CD1c-positive myeloid dendritic cell (primary cell): ENCODE data around the gene CGREF1.

Experiments
- DNase-seq: peaks from one replicate; pipeline ENCODE4 v3.0.0-alpha.2; 2016; ENCODE audit errors: extremely low spot score

Gene CGREF1

GRCh38 chr2:27074738-27075565 is 44.0 kb downstream of the CGREF1 start:
- DNase-seq: peak; percentile 40

- DNase-seq: no peak
Measured at GRCh38 chr2:27073782-27074181, 45.1 kb downstream of the CGREF1 start.

GRCh38 chr2:27072920-27073319 is 46.0 kb downstream of the CGREF1 start:
- no peak for DNase-seq

GRCh38 chr2:27071990-27072830 is 46.7 kb downstream of the CGREF1 start:
- DNase-seq: no peak

GRCh38 chr2:27071277-27071989 is 47.5 kb downstream of the CGREF1 start, which contains the start of gene OST4:
OST4 (minus strand) TSS chr2:27071654.
- DNase-seq: peak; percentile 97

GRCh38 chr2:27070653-27071276 is 48.2 kb downstream of the CGREF1 start:
- DNase-seq: no peak

GRCh38 chr2:27069961-27070618 is 48.8 kb downstream of the CGREF1 start:
- no peak for DNase-seq

- no peak for DNase-seq
Measured at GRCh38 chr2:27069436-27069835, 49.5 kb downstream of the CGREF1 start.

- DNase-seq: no peak
Measured at GRCh38 chr2:27067385-27067784, 51.5 kb downstream of the CGREF1 start.

- DNase-seq: no peak
Measured at GRCh38 chr2:27065128-27065527, 53.8 kb downstream of the CGREF1 start.

GRCh38 chr2:27060323-27060722 is 58.6 kb downstream of the CGREF1 start:
- DNase-seq: no peak

- DNase-seq: no peak
Measured at GRCh38 chr2:27059141-27059820, 59.6 kb downstream of the CGREF1 start.

GRCh38 chr2:27058210-27058609 is 60.7 kb downstream of the CGREF1 start:
- no peak for DNase-seq

- DNase-seq: no peak
Measured at GRCh38 chr2:27057184-27057583, 61.7 kb downstream of the CGREF1 start.

- no peak for DNase-seq
Measured at GRCh38 chr2:27054721-27055120, 64.2 kb downstream of the CGREF1 start.

GRCh38 chr2:27053776-27054175 is 65.2 kb downstream of the CGREF1 start:
- DNase-seq: no peak

GRCh38 chr2:27053321-27053720 is 65.6 kb downstream of the CGREF1 start:
- no peak for DNase-seq

GRCh38 chr2:27051902-27052645 is 66.9 kb downstream of the CGREF1 start:
- peak; percentile 6 for DNase-seq

- peak; percentile 96 for DNase-seq
Measured at GRCh38 chr2:27050996-27051901, 67.7 kb downstream of the CGREF1 start, which contains the start of gene AGBL5. AGBL5 (plus strand) TSS chr2:27051668; CDS start chr2:27052959, 1,291 bp downstream.
